ENCODE measurements around the gene BLOC1S1.
A peak's percentile ranks its signal among the peaks of the same experiment; 100 is the strongest.

BLOC1S1 gene

GRCh38 chr12:55712700-55713415 lies 3.0 kb upstream of the BLOC1S1 start:
- no peak for DNase-seq

GRCh38 chr12:55713721-55714120 lies 2.1 kb upstream of the BLOC1S1 start:
- DNase-seq: no peak

- no peak for DNase-seq
Observed at GRCh38 chr12:55715169-55715764, 579 bp upstream of the BLOC1S1 start.

- no peak for DNase-seq
Observed at GRCh38 chr12:55716582-55716957, 724 bp downstream of the BLOC1S1 start.

- peak; percentile 42 for DNase-seq
Observed at GRCh38 chr12:55717011-55718007, 1.5 kb downstream of the BLOC1S1 start.

GRCh38 chr12:55718015-55718414 lies 2.2 kb downstream of the BLOC1S1 start:
- no peak for DNase-seq

- DNase-seq: no peak
Observed at GRCh38 chr12:55718624-55719275, 2.9 kb downstream of the BLOC1S1 start.

GRCh38 chr12:55719371-55719770 lies 3.5 kb downstream of the BLOC1S1 start:
- DNase-seq: no peak

- DNase-seq: no peak
Observed at GRCh38 chr12:55720071-55720564, 4.3 kb downstream of the BLOC1S1 start, which contains the start of gene RDH5. Gene RDH5, plus strand, starts transcription at chr12:55720393. Its CDS starts 792 bp downstream, at chr12:55721185.

GRCh38 chr12:55720894-55721444 lies 5.1 kb downstream of the BLOC1S1 start:
- no peak for DNase-seq

- DNase-seq: no peak
Observed at GRCh38 chr12:55721601-55722213, 5.9 kb downstream of the BLOC1S1 start.

- no peak for DNase-seq
Observed at GRCh38 chr12:55722948-55723347, 7.1 kb downstream of the BLOC1S1 start.

- no peak for DNase-seq
Observed at GRCh38 chr12:55723516-55724225, 7.8 kb downstream of the BLOC1S1 start.

- DNase-seq: peak; percentile 76
Observed at GRCh38 chr12:55724226-55724939, 8.5 kb downstream of the BLOC1S1 start.

GRCh38 chr12:55724940-55725309 lies 9.1 kb downstream of the BLOC1S1 start:
- no peak for DNase-seq

GRCh38 chr12:55725556-55725955 lies 9.7 kb downstream of the BLOC1S1 start:
- DNase-seq: no peak

GRCh38 chr12:55726971-55727370 lies 11.1 kb downstream of the BLOC1S1 start:
- no peak for DNase-seq

- no peak for DNase-seq
Observed at GRCh38 chr12:55727643-55728185, 11.9 kb downstream of the BLOC1S1 start.

GRCh38 chr12:55728186-55728938 lies 12.5 kb downstream of the BLOC1S1 start:
- DNase-seq: peak; percentile 41
